GM21723 (cell line): ENCODE data around the gene SLC7A6.

Experiments
- ATAC-seq: cut with Tn5 transposase; IDR thresholded peaks from one replicate; pipeline ENCODE4 v1.9.1; 2021; ENCODE audit warnings: mild to moderate bottlenecking, moderate library complexity; ENCODE audit not compliant: unreplicated experiment

Gene SLC7A6

GRCh38 chr16:68234188-68235107 lies 29.9 kb upstream of the SLC7A6 start:
- ATAC-seq: no peak

GRCh38 chr16:68235108-68235886 lies 29.0 kb upstream of the SLC7A6 start:
- ATAC-seq: no peak

- ATAC-seq: no peak
Measured at GRCh38 chr16:68235887-68236136, 28.5 kb upstream of the SLC7A6 start, which contains the start of gene ESRP2. Gene ESRP2, minus strand, starts transcription at chr16:68236127. Its CDS starts 82 bp downstream, at chr16:68236045.

GRCh38 chr16:68236137-68236825 lies 28.0 kb upstream of the SLC7A6 start:
- no peak for ATAC-seq

GRCh38 chr16:68236826-68237242 lies 27.5 kb upstream of the SLC7A6 start:
- ATAC-seq: no peak

- peak; percentile 84 for ATAC-seq
Measured at GRCh38 chr16:68237243-68238028, 26.9 kb upstream of the SLC7A6 start.

- ATAC-seq: peak; percentile 22
Measured at GRCh38 chr16:68238029-68238345, 26.3 kb upstream of the SLC7A6 start.

- ATAC-seq: no peak
Measured at GRCh38 chr16:68242085-68242484, 22.2 kb upstream of the SLC7A6 start.

GRCh38 chr16:68242926-68243858 lies 21.1 kb upstream of the SLC7A6 start:
- no peak for ATAC-seq

- ATAC-seq: no peak
Measured at GRCh38 chr16:68244481-68244902, 19.8 kb upstream of the SLC7A6 start.

- peak; percentile 79 for ATAC-seq
Measured at GRCh38 chr16:68244903-68245853, 19.1 kb upstream of the SLC7A6 start, which contains the start of gene PLA2G15. Gene PLA2G15, plus strand, starts transcription at chr16:68245373. Its CDS starts 54 bp downstream, at chr16:68245427.

- ATAC-seq: no peak
Measured at GRCh38 chr16:68246121-68246520, 18.2 kb upstream of the SLC7A6 start.

GRCh38 chr16:68246666-68247065 lies 17.7 kb upstream of the SLC7A6 start:
- ATAC-seq: no peak

- ATAC-seq: no peak
Measured at GRCh38 chr16:68247400-68247799, 16.9 kb upstream of the SLC7A6 start.

- no peak for ATAC-seq
Measured at GRCh38 chr16:68247932-68248331, 16.4 kb upstream of the SLC7A6 start.

GRCh38 chr16:68249371-68249770 lies 15.0 kb upstream of the SLC7A6 start:
- no peak for ATAC-seq

- no peak for ATAC-seq
Measured at GRCh38 chr16:68250951-68251350, 13.4 kb upstream of the SLC7A6 start.

- ATAC-seq: no peak
Measured at GRCh38 chr16:68251832-68252231, 12.5 kb upstream of the SLC7A6 start.
